Lung (tissue), 12 donors: Measurements from ENCODE around the gene P4HA3. TPM values are rescaled to one million over a fixed set of nuclear protein-coding genes. Genes with fewer than 3 reads are reported as not detected.

Source experiments
- ATAC-seq: fragments of 200-7000 bp; cut with Tn5 transposase; one replicate; pipeline ENCODE4 v1.9.1; 2020; ENCODE audit warnings: moderate number of reproducible peaks; ENCODE audit not compliant: insufficient read depth, low FRiP score
- DNase-seq, 3 donors: peaks; one replicate each; pipeline ENCODE4 v3.0.0-alpha.2; 2013 to 2017
- H3K27ac ChIP-seq, 2 donors: one replicate each; pipeline ENCODE4 v1.5.1; 2013; ENCODE audit warnings: mild to moderate bottlenecking in 2 of 2, moderate library complexity in 2 of 2, control low read depth in 1 of 2, inconsistent platforms in 1 of 2, low read depth in 1 of 2, low read length in 1 of 2
- H3K27me3 ChIP-seq, 3 donors: one replicate each; pipeline ENCODE4 v1.5.1; 2013; ENCODE audit warnings: low read length in 2 of 3; ENCODE audit not compliant: control insufficient read depth in 3 of 3, insufficient read depth in 3 of 3
- H3K36me3 ChIP-seq, 4 donors: one replicate each; pipeline ENCODE4 v1.5.1; 2013; ENCODE audit warnings: low read length in 4 of 4, mild to moderate bottlenecking in 1 of 4, moderate library complexity in 1 of 4; ENCODE audit not compliant: control insufficient read depth in 4 of 4, insufficient read depth in 4 of 4
- H3K4me1 ChIP-seq, 5 donors: one replicate each; pipeline ENCODE4 v1.5.1; 2013; ENCODE audit warnings: low read length in 5 of 5, mild to moderate bottlenecking in 2 of 5, moderate library complexity in 1 of 5; ENCODE audit not compliant: control insufficient read depth in 5 of 5, insufficient read depth in 5 of 5
- H3K4me3 ChIP-seq: one replicate; pipeline ENCODE4 v1.5.1; 2013; ENCODE audit warnings: mild to moderate bottlenecking, control low read depth, moderate library complexity
- H3K9ac ChIP-seq, 2 donors: one replicate each; pipeline ENCODE4 v1.5.1; 2013; ENCODE audit warnings: low read length in 2 of 2, control low read depth in 1 of 2; ENCODE audit not compliant: insufficient read depth in 1 of 2
- H3K9me3 ChIP-seq, 4 donors: one replicate each; pipeline ENCODE4 v1.5.1; 2013; ENCODE audit warnings: low read length in 3 of 4, mild to moderate bottlenecking in 1 of 4, moderate library complexity in 1 of 4; ENCODE audit not compliant: control insufficient read depth in 4 of 4, insufficient read depth in 3 of 4
- CTCF ChIP-seq: IDR thresholded peaks from 2 replicates; pipeline ENCODE4 v1.5.1; 2012; ENCODE audit warnings: mild to moderate bottlenecking; ENCODE audit errors: control extremely low read depth, extremely low read depth
- WGBS, 2 donors: extraction: QIAGEN DNeasy Blood & Tissue Kit; methylation state at CpG; one replicate each; pipeline ENCODE4 v1.1.7; 2013; 5-methylcytosine and 5-hydroxymethylcytosine counted together
- polyA plus RNA-seq, 2 donors: library from polyadenylated mRNA; stranded (reverse); fragments of 200-250 nt; gene quantifications; one replicate each; pipeline ENCODE4 v1.2.1, GENCODE V29; 2013
- total RNA-seq, 2 donors: library from RNA; depleted of rRNA in 1 of 2; stranded (reverse); fragments of >200 nt in 1 of 2; gene quantifications; one replicate each; pipeline ENCODE4 v1.2.1, GENCODE V29; 2014 to 2021
- donor health status: control.
- donor health status: control.
- donor health status: Bipolar disorder and iron deficiency.
- donor health status: healthy.
- donor health status: DM: yes; HTN: yes; CAD: no.

Gene P4HA3
- total and polyA plus RNA-seq, 4 donors: 0.40 to 3.3 (median 0.99) TPM

GRCh38 chr11:74320538-74320937, 9.1 kb upstream of the P4HA3 start:
- Histone ChIP-seq H3K9me3 (peaks cover 0 to 5% (median 2%) of the 10 kb centered on the region in 4 donors), H3K4me3 (no peak overlapping the region), H3K27ac (no peak overlapping the region), H3K36me3 (no peaks in the 10 kb centered on the region), H3K4me1 (peaks cover 2 to 20% (median 7%) of the 10 kb centered on the region in 5 donors), H3K9ac (no peak overlapping the region), H3K27me3 (no peaks in the 10 kb centered on the region)
- 62 to 67% methylated on average over 2 of the region's 2 CpGs for WGBS, 2 donors
- no peak for TF ChIP-seq CTCF
- ATAC-seq: no peak
- DNase-seq: no peak

GRCh38 chr11:74319139-74319816, 7.8 kb upstream of the P4HA3 start:
- Histone ChIP-seq H3K9me3 (peaks cover 0 to 5% (median 2%) of the 10 kb centered on the region in 4 donors), H3K27ac (no peak overlapping the region), H3K9ac (no peak overlapping the region), H3K36me3 (no peaks in the 10 kb centered on the region), H3K4me1 (peaks cover 0 to 19% (median 7%) of the 10 kb centered on the region in 5 donors), H3K27me3 (no peaks in the 10 kb centered on the region), H3K4me3 (no peak overlapping the region)
- no peak for DNase-seq
- TF ChIP-seq CTCF: no peak
- 82 to 90% methylated on average over 5 of the region's 5 CpGs for WGBS, 2 donors
- ATAC-seq: no peak

GRCh38 chr11:74318241-74318932, 6.9 kb upstream of the P4HA3 start:
- H3K27ac ChIP-seq: no peak overlapping the region
- 82 to 95% methylated on average over 1 of the region's 1 CpG for WGBS, 2 donors
- DNase-seq (no peak), ATAC-seq (no peak)
- no peak for TF ChIP-seq CTCF
- no peak overlapping the region for H3K9ac ChIP-seq
- no peak overlapping the region for H3K4me3 ChIP-seq
- H3K27me3 ChIP-seq: no peaks in the 10 kb centered on the region
- peaks cover 0 to 5% (median 2%) of the 10 kb centered on the region in 4 donors for H3K9me3 ChIP-seq
- peaks cover 0 to 19% (median 7%) of the 10 kb centered on the region in 5 donors for H3K4me1 ChIP-seq
- H3K36me3 ChIP-seq: no peaks in the 10 kb centered on the region
